ENCODE results near the gene YDJC.
"Not testable (repeated sequence)": the region's sequence is repeated elsewhere in the genome, so short reads cannot be mapped to it uniquely, and the experiment has no call there.

The YDJC gene

GRCh38 chr22:21606775-21607174 is 23.0 kb downstream of the YDJC start:
- DNase-seq (ENCODE audit: low read depth) = no peak

- DNase-seq (ENCODE audit: low read depth) = no peak
Measured at GRCh38 chr22:21605887-21606564, 23.8 kb downstream of the YDJC start.

- DNase-seq (ENCODE audit: low read depth) = no peak
Measured at GRCh38 chr22:21603973-21604372, 25.8 kb downstream of the YDJC start.

DNA sequence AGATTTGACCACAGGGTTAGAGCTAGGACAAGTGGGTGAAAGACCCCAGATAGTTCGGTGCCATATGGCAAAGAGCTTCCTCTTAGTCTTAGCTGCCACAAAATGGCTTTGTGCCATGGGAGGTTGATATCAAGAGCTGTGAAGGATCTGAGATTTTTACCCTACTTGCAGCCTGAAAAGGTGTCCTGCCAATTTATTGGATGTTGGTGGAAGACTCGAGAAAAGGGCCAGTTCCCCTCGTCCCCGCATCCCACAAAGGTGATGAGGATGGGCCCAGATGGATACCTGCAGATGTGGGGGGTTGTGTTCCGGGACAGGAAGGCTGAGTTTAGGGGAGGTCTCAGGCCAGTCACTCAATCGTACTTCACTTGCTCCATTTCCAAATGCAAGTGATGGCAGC is 27.2 kb downstream of the YDJC start:
- no peak for DNase-seq (ENCODE audit: low read depth)

- no peak for DNase-seq (ENCODE audit: low read depth)
Measured at GRCh38 chr22:21599053-21599893, 30.5 kb downstream of the YDJC start.

- no peak for DNase-seq (ENCODE audit: low read depth)
Measured at GRCh38 chr22:21598302-21598701, 31.5 kb downstream of the YDJC start.

DNA sequence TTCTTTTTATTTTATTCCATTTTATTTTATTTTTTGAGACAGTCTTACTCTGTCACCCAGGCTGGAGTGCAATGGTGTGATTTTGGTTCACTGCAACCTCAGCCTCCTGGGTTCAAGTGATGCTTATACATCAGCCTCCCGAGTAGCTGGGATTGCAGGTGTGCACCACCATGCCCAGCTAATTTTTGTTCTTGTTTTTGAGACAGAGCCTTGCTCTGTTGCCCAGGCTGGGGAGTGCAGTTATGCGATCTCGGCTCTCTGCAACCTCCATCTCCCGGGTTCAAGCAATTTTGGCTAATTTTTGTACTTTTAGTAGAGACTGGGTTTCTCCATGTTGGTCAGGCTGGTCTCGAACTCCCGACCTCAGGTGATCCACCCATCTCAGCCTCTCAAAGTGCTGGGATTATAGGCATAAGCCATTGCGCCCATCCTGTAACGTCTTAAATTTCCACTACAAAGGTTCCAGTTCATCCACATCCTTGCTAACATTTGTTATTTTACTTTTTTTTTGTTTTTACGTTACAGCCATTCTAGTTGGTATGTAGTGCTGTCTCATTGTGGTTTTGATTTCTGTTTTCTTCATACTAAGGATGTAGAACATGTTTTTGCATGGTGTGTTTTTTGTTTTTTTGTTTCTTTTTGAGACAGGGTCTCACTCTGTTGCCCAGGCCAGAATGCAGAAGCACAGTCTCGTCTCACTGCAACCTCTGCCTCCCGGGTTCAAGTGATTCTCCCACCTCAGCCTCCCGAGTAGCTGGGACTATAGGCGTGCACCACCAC is 33.3 kb downstream of the YDJC start:
- not testable (repeated sequence) for DNase-seq (ENCODE audit: low read depth)

DNA sequence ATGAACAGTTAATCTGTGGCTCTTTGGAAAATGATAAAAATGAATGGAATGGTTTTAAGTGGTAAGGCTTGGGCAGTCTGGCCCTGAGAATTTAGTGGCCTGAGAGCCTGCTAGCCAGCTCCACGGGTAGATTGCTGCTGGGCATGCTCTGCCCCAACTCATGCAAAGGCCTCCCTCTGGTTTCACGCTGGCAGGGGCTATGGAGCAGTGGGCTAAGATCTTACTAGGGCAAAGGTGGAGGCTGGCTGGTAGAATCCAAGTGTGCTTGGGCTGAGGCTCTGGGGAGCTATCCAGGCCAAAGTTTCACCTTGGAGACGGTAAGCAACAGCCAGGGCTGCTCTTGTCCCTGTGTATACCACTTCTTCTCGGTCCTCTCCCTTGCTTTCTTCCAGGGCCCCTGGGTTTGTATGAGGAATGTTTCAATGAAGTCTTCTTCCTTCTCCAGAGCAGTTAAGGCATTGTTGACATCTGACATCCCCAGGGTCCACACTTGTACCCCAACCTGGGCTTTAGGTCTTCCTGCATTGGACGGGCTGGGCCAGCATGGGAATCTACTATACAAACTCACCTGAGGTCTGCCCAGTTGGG is 34.9 kb downstream of the YDJC start:
- DNase-seq (ENCODE audit: low read depth) = no peak

- DNase-seq (ENCODE audit: low read depth) = no peak
Measured at GRCh38 chr22:21593406-21594232, 36.2 kb downstream of the YDJC start.

GRCh38 chr22:21592422-21592821 is 37.4 kb downstream of the YDJC start:
- DNase-seq (ENCODE audit: low read depth) = no peak

DNA sequence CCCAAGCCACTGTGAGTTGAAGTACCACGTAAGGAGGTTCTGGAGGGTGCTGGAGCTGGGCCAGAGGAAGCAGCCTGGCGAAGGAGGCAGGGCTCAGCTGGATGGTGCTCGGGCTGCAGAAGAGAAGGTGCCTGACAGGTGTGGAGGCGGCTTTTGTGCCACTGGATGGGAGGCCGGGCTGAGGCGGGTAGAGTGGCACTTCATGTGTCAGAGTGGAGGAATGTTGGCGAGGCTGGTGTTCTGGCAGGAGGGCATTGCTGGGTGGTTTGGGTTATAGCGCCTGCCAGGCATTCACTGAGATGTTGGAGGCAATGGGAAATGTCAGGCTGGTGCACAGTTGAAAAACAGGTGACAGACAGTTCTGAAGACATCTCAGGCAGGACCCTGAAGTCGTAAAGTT is 38.1 kb downstream of the YDJC start:
- DNase-seq (ENCODE audit: low read depth) = no peak

GRCh38 chr22:21590809-21591641 is 38.8 kb downstream of the YDJC start:
- no peak for DNase-seq (ENCODE audit: low read depth)

- DNase-seq (ENCODE audit: low read depth) = no peak
Measured at GRCh38 chr22:21589396-21589795, 40.4 kb downstream of the YDJC start.

DNA sequence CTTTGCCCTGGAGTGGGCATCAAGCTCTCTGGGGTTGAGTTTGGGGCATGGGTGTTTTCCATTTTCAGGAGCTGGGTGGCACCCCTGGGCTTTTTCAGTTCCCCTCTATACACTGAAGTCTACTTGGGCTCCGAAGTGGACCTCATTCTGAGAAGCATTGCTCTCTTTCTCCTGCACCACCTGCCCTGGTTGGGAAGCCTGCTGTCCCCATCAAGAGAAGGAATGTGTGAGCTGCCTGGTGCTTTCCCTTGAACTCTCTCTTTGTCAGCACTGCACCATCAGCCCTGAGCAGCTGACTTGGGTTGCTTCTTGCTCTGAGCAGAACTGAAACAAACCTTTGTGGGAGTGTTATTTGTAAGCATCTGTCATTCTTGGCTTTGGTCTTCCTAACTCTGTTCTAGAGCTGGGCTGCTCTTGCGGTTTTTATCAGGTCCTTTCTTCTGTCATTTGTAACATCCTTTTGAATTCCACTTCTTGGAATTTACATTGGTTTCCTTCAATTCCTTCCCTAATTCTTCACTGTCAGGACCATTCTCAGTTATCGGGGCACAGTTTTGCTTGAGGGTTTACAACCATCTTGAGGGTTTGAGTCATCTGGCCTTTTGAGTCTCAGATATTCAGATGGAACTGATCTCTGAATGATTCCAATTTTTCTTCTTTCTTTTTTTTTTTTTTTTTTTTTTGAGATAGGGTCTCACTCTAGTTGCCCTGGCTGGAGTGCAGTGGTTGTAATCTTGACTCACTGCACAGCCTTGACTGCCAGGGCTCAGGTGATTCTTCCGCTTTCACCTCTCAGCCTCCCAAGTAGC is 41.8 kb downstream of the YDJC start:
- no peak for DNase-seq (ENCODE audit: low read depth)

DNA sequence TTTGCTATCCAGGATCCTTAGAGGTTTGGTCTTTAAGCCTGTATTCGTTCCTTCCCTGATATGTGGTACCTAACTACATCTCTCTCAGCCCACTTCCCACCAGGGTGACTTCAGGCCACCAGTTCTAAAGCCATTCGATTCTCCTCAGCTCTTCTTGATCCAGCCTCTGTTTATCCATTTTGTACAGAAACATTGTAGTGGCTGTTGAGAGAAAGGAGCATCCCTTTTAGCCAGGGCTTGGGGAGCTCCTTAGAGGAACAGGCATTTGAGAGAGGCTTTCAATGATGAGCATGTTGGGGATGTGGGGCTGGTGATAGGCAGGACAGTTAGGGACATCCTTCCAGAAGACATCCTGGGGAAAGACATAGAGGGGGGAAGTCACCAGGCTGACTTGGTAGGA is 44.4 kb downstream of the YDJC start:
- no peak for DNase-seq (ENCODE audit: low read depth)

- DNase-seq (ENCODE audit: low read depth) = no peak
Measured at GRCh38 chr22:21582801-21583740, 46.8 kb downstream of the YDJC start.

DNA sequence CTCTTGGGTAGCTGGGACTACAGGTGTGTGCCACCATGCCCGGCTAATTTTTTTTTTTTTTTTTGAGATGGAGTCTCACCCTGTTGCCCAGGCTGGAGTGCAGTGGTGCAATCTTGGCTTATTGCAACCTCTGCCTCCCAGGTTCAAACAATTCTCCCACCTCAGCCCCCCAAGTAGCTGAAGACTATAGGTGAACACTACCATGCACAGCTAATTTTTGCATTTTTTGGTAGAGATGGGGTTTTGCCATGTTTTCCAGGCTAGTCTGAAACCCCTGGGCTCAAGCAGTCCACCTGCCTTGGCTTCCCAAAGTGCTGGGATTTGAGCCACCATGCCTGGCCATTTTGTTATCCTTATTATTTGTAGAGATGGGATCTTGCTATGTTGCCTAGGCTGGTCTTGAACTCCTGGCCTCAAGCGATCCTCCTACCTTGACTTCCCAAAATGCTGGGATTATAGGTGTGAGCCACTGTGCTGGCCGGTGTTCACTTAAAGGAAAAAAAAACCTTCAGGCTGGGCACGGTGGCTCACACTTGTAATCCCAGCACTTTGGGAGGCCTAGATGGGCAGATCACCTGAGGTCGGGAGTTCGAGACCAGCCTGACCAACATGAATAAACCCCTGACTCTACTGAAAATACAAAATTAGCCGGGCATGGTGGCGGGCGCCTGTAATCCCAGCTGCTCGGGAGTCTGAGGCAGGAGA is 48.7 kb downstream of the YDJC start:
- DNase-seq (ENCODE audit: low read depth) = not testable (repeated sequence)

DNA sequence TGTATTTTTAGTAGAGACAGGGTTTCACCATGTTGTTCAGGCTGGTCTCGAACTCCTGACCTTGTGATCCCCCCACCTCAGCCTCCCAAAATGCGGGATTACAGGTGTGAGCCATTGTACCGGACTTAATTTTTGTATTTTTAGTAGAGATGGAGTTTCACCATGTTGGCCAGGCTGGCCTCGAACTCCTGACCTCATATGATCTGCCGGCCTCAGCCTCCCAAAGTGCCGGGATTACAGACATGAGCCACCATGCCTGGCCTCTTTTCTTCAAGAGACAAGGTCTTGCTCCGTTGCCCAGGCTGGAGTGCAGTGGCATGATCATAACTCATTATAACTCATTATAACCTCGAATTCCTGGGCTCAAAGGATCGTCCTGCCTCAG is 49.2 kb downstream of the YDJC start:
- not testable (repeated sequence) for DNase-seq (ENCODE audit: low read depth)
